Measurements from ENCODE around the gene MOXD1.

DNA sequence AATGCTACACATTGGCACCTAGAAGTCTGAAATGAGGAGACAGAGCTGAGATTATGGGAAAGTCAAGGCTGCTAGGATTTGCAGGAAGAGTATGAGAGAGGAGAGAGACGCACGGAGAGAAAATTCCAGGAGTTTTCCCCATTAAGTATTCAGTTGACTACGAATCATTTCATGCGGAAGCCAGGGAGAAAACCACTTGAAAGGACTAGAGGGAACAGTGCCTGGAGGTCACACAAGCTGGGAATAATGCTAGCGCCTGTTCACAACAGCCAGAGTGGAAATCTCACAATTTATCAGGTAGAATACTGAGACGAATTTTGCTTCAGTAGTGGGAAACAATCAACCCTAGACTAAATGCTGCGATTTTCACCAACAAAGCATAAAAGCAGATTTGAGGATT, 118.6 kb downstream of the MOXD1 start:
- TF ChIP-seq, protein P1, sequence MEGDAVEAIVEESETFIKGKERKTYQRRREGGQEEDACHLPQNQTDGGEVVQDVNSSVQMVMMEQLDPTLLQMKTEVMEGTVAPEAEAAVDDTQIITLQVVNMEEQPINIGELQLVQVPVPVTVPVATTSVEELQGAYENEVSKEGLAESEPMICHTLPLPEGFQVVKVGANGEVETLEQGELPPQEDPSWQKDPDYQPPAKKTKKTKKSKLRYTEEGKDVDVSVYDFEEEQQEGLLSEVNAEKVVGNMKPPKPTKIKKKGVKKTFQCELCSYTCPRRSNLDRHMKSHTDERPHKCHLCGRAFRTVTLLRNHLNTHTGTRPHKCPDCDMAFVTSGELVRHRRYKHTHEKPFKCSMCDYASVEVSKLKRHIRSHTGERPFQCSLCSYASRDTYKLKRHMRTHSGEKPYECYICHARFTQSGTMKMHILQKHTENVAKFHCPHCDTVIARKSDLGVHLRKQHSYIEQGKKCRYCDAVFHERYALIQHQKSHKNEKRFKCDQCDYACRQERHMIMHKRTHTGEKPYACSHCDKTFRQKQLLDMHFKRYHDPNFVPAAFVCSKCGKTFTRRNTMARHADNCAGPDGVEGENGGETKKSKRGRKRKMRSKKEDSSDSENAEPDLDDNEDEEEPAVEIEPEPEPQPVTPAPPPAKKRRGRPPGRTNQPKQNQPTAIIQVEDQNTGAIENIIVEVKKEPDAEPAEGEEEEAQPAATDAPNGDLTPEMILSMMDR (IDR thresholded peaks at IDR 0.05), result no peak
- TF ChIP-seq EP300 (IDR thresholded peaks at IDR 0.05), result no peak

Data from tibial nerve (tissue), 4 donors.